ENCODE measurements around the gene DNAH10. TPM values are rescaled to one million over a fixed set of nuclear protein-coding genes. Genes with fewer than 3 reads are reported as not detected.

DNAH10 gene
- total RNA-seq, 1 experiment from 2014 or later = 0.09 TPM

GRCh38 chr12:123936956-123937706 is 175.0 kb downstream of the DNAH10 start:
- Mint-ChIP-seq H3K4me1 (no peaks in the 10 kb centered on the region), H3K27me3 (ENCODE audit: low read depth) (peaks cover 2% of the 10 kb centered on the region), H3K9me3 (peaks cover 6% of the 10 kb centered on the region; the same call in 1 of the 2 replicates), H3K36me3 (no peaks in the 10 kb centered on the region), H3K4me3 (no peak overlapping the region), H3K27ac (no peak overlapping the region)
- TF ChIP-seq E2F4 (CRISPR knock-in tag; IDR thresholded peaks at IDR 0.05; ENCODE audit: borderline replicate concordance, low read depth) (no peak), NFE2L1 (CRISPR knock-in tag; IDR thresholded peaks at IDR 0.05) (no peak), E2F1 (CRISPR knock-in tag; IDR thresholded peaks at IDR 0.05) (no peak), JAZF1 (CRISPR knock-in tag; IDR thresholded peaks at IDR 0.05) (no peak), MLX (CRISPR knock-in tag; IDR thresholded peaks at IDR 0.05) (no peak), ESRRA (CRISPR knock-in tag; IDR thresholded peaks at IDR 0.05; ENCODE audit: borderline replicate concordance) (no peak), SMAD4 (CRISPR knock-in tag; IDR thresholded peaks at IDR 0.05) (no peak)
- ChIA-PET CTCF (interaction anchor here (0.8 to 2.4 kb wide), 5 partner anchors 11 to 95 kb away, joined by 3 to 17 read pairs (median 5); no protein-coding TSS in a partner anchor), POLR2A (no interaction called here)
- DNase-seq (ENCODE audit: low spot score) (no peak), ATAC-seq (no peak)

- DNase-seq (ENCODE audit: low spot score) (no peak), ATAC-seq (no peak; the same call in 1 of the 2 replicates)
- Mint-ChIP-seq H3K36me3 (peaks cover 3% of the 10 kb centered on the region; the same call in 1 of the 2 replicates), H3K9me3 (peaks cover 6% of the 10 kb centered on the region; the same call in 1 of the 2 replicates), H3K4me1 (no peaks in the 10 kb centered on the region), H3K4me3 (no peak overlapping the region), H3K27ac (no peak overlapping the region), H3K27me3 (ENCODE audit: low read depth) (peaks cover 4% of the 10 kb centered on the region)
- ChIA-PET CTCF (interaction anchor here (0.8 to 2.4 kb wide), 21 partner anchors 11 to 452 kb away, joined by 3 to 36 read pairs (median 5); no protein-coding TSS in a partner anchor), POLR2A (no interaction called here)
- TF ChIP-seq GTF2I (CRISPR knock-in tag; conservative IDR thresholded peaks at IDR 0.05) (no peak), CREM (CRISPR knock-in tag; IDR thresholded peaks at IDR 0.05) (no peak), FOXP4 (CRISPR knock-in tag; IDR thresholded peaks at IDR 0.05) (no peak), ZNF671 (CRISPR knock-in tag; IDR thresholded peaks at IDR 0.05) (no peak), MAX (CRISPR knock-in tag; IDR thresholded peaks at IDR 0.05) (no peak; the same call in 1 of the 2 replicates), PRRX2 (CRISPR knock-in tag; IDR thresholded peaks at IDR 0.05) (no peak), GRHL2 (CRISPR knock-in tag; IDR thresholded peaks at IDR 0.05; ENCODE audit: insufficient replicate concordance, severe bottlenecking) (no peak), FOXJ3 (CRISPR knock-in tag; IDR thresholded peaks at IDR 0.05; ENCODE audit: borderline replicate concordance) (no peak), USF1 (CRISPR knock-in tag; IDR thresholded peaks at IDR 0.05) (no peak), NFATC4 (CRISPR knock-in tag; IDR thresholded peaks at IDR 0.05) (no peak), ELF4 (CRISPR knock-in tag; IDR thresholded peaks at IDR 0.05; ENCODE audit: low read depth) (no peak), CBFB (CRISPR knock-in tag; IDR thresholded peaks at IDR 0.05; ENCODE audit: low read depth) (no peak), ARID4B (CRISPR knock-in tag; IDR thresholded peaks at IDR 0.05; ENCODE audit: borderline replicate concordance) (no peak)
These were observed 175.8 kb downstream of the DNAH10 start for GRCh38 chr12:123937707-123938591.
